Measurements from ENCODE around the gene MPIG6B.

MPIG6B gene

GRCh38 chr6:31737991-31738979 is 15.1 kb downstream of the MPIG6B start:
- DNase-seq: peak in 5 of 14 donors; percentile 23 to 47 (median 33)

DNA sequence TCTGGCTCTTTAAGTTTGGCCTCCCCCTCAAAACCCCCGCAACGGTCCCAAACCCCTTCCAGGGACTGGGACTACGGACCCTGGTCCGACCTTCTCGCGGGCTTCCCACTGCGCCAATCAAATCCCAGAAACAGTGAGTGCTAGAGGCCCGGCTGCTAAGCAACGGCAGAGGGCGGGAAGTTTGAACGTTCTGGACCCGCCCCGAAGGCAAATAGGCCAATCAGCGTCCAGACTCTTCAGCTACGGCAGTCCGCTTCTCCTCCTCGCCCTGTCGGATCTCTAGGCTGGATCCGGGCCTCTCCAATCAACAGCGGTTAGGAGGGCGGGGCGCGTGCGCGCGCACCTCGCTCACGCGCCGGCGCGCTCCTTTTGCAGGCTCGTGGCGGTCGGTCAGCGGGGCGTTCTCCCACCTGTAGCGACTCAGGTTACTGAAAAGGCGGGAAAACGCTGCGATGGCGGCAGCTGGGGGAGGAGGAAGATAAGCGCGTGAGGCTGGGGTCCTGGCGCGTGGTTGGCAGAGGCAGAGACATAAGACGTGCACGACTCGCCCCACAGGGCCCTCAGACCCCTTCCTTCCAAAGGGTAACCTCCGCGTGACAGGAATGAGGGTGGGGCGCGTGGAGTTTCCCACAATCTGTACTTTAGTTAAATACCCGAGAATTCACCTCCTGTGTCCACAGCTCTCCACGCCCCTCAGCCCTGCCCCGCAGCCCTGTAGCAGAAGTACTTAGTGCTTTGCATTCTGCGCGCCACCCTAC is 16.6 kb downstream of the MPIG6B start, which contains the start of gene MSH5:
TSS of gene MSH5 (plus strand) at position 367 of the 758 bp plus-strand sequence. CDS start 462 bp downstream, outside the sequence.
- peak; percentile 49 to 97 (median 94) for DNase-seq

- DNase-seq: peak in 2 of 14 donors; percentile 21 to 46
Observed at GRCh38 chr6:31740397-31741223, 17.4 kb downstream of the MPIG6B start.

DNA sequence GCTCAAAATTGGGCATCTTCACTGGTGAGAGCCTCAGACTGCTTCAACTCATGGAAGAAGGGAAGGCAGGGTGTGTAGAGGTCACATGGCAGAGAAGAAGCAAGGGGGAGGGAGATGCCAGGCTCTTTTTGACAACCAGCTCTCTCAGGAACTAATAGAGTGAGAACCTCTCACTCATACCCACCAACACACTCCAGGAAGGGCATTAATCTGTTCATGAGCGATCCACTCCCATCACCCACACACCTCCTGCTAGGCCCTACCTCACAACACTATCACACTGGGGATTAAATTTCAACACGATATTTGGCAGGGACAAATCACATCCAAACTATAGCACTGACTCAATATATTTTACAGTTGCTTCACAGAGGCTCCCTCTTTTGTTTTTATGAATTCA is 18.6 kb downstream of the MPIG6B start:
- no peak for DNase-seq

GRCh38 chr6:31742894-31743293 is 19.7 kb downstream of the MPIG6B start:
- no peak for DNase-seq

- no peak for DNase-seq
Observed at GRCh38 chr6:31744422-31744821, 21.2 kb downstream of the MPIG6B start.

DNA sequence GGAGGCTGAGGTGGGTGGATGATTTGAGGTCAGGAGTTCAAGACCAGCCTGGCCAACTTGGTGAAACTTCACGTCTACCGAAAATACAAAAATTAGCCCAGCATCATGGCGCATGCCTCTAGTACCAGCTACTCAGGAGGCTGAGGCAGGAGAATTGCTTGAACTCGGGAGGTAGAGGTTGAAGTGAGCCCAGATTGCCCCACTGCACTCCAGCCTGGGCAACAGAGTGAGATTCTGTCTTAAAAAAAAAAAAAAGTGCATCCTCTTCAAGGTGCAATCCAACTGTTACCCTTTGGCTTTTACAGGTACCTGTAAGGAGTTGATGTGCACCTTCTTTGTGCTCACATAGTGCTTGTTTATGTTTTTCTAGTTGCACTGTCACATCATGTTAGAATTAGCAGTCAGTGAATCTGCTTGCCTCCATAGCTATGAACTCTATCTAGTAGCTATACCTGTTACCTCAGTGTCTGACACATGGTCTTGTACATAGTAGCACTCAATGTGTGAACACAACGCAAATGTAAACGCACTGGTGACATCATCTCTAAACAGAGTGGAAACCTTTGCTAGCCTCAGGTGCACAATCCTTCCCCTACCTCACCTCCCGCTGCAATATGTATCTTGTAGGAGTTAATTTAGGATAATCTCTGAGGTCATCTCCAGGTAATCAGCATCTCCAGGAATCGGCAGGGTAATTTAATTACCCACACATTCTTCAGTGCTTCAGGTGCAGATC is 26.3 kb downstream of the MPIG6B start:
- no peak for DNase-seq

DNA sequence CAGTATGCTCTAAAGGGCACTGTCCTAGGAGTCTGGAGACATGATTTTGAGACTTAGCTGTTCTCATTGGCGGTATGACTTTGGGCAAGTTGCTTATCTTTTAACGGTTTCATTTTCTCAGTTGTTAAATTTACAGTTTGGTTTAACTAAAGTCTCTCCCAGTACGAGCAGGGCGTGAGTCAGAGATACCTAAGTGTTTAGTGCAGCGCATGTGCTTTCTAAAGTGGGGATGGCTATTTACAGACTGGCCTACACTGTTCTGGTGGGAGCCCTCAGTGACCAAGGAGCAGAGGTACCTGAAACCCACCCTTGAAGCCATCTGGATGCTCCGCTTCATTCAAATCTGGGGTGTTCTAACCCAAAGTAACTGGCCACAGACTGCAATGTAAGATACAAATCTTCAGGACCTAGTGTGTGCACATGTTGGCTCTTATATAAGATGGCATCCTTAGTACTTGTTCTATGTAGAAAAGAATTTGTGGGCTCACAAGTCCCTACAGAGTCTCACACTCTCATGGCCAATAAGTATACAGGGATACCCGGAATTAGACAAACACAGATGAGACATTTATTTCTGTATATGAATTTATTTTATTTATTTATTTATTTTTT is 27.3 kb downstream of the MPIG6B start:
- no peak for DNase-seq

GRCh38 chr6:31752739-31753319 is 29.7 kb downstream of the MPIG6B start:
- DNase-seq: no peak

- no peak for DNase-seq
Observed at GRCh38 chr6:31758281-31758680, 35.1 kb downstream of the MPIG6B start.

- no peak for DNase-seq
Observed at GRCh38 chr6:31760790-31761189, 37.6 kb downstream of the MPIG6B start.

DNA sequence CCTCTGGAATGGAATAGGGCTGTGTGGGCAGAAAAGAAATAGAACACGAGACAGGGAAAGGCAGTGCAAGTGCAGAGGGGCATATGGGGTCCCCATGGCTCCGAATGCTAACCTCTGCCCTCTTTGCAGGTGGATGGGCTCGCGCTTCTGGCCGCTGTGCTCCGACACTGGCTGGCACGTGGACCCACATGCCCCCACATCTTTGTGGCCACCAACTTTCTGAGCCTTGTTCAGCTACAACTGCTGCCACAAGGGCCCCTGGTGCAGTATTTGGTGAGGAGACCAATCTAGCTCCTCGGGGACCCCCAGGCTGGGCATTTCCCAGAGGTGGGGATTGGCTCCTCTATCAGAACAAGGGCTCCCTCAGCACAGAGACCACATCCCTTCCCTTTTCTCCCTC is 38.2 kb downstream of the MPIG6B start:
- DNase-seq: no peak

GRCh38 chr6:31762356-31762755 is 39.2 kb downstream of the MPIG6B start, which contains the start of gene SAPCD1:
SAPCD1 (plus strand) TSS chr6:31762656; CDS start chr6:31763055, 399 bp downstream.
- no peak for DNase-seq

DNA sequence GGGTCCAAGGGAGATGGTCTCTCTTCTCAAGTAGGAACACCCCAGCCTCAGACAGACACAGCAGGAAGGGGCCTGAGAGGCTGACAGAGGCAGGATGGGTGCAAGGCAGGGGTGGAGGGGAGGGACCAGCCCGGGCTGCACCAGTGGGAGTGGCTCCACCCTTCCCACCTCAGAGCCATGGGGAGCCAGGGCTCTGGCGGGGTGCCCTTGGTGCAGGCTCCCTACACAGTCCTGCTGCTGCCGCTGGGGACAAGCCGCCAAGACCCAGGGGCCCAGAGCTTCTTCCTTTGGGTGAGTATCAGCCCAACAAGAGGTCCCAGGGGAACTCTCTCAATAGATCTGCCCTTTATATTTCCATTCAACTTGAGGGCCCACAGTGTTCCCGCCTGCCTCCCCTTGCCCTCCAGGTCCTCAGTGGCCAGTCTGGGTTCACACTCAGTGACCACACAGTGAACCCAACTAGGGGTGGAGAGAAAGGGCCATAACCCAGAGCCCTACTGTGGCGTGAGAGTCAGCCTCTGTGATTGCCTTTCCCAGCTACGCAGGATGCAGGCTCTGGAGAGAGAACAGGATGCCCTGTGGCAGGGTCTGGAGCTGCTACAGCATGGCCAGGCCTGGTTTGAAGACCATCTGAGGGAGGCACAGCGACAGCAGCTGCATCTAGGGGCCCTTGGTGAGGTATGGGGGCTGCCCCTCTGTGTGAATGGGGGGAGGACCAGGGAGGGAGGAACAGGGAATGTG is 39.9 kb downstream of the MPIG6B start:
- DNase-seq: no peak

DNA sequence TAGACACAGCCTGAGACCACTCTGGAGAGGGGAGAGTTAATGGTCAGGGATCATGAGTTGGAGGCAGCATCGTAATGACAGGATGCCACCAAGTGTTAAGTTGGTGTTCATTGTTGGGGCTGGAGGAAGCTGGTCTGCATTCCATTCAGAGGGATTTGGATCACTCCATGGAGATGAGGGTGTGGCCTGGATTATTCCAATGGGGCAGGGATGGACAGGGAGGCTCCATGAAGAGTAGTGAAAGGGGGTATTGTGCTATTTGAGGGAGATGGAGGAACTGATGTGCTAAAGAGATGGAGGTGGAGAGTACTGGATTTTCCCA is 40.4 kb downstream of the MPIG6B start:
- no peak for DNase-seq

- no peak for DNase-seq
Observed at GRCh38 chr6:31764198-31764597, 41.0 kb downstream of the MPIG6B start.

DNA sequence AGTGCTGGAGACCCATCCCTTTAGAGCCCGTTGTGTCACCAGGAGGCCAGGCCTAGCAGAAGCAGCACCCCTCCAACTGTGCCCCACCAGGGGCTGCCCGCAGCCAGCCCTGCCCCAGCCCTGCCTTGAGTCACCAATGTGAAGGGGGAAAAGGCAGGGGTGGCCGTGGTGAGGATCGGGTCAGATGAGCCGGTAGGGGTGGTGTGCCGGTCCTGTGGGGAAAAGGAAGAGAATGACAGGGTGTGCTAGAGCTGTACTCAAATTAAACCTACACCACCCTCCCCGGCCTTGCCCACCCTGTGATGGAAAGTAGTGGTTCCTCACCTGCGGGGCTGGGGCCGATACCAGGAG is 42.4 kb downstream of the MPIG6B start:
- no peak for DNase-seq

GRCh38 chr6:31765910-31766794 is 43.0 kb downstream of the MPIG6B start:
- peak in 1 of 14 donors; percentile 12 for DNase-seq

- no peak for DNase-seq
Observed at GRCh38 chr6:31767096-31767645, 44.0 kb downstream of the MPIG6B start.

All from C1 segment of cervical spinal cord (tissue), 14 donors.